NCI-H2029 (cell line): ENCODE measurements around the gene PITPNB.
A peak's percentile ranks its signal among the peaks of the same experiment; 100 is the strongest.

Experiments
- DNase-seq: peaks from one replicate; lab custom pipeline; 2025; lab: John Stamatoyannopoulos, UW

The PITPNB gene

DNA sequence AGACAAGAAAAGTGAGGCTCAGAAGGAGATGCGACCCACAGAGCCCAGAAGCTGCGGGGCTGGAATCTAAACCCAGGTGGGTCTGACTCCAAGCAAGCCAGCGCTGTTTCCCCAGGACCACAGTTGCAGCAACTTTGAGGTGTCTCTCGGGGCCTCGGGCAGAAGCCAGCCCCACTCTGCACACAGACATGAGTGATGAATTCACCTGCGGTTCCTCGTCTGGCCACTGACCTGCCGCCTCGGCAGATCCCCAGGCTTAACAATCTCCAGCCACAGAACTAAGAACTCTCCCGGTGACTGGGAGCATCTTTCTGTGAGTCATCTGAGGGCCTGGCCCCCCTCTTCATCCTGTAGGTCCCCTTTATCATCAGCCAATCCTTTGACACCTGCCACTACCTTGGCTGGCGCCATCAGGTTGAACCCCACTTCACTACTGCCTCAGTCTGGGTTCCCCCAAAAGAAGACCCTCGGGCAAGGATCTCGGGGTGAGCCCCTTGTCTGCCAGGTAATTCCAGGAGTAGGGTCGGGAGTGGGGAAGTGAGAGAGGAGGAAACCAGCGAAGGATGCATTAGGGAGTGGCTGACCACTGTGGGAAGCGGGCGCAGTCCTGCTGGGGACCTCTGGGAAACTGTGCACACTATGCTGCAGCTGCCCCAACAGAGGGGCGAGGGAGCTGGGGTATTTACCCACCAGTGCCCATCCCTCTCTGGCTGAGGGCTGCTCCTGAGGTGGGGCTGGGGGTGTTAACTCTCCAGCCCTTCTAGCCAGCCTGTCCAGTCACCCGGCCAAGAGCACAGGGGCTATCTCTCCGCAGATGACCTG lies 84.5 kb downstream of the PITPNB start:
- no peak for DNase-seq

DNA sequence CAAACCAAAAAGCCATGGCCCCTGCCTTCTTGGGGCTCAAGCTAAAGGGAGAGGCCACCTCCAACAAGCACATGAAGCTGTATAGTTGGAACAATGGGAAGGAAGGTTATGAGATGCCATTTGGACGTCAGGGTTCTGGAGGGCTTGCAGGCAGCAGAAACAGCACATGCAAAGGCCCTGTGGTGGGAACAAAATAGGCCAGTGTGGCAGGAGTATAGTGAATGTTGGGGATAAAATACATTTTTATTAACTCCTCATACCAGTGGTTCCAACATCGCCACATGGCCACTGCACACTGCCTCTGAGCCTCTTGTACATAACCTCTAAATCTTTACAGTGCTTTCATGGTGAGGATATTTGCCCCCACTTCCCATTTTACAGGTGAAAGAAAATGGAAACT lies 85.3 kb downstream of the PITPNB start:
- no peak for DNase-seq

DNA sequence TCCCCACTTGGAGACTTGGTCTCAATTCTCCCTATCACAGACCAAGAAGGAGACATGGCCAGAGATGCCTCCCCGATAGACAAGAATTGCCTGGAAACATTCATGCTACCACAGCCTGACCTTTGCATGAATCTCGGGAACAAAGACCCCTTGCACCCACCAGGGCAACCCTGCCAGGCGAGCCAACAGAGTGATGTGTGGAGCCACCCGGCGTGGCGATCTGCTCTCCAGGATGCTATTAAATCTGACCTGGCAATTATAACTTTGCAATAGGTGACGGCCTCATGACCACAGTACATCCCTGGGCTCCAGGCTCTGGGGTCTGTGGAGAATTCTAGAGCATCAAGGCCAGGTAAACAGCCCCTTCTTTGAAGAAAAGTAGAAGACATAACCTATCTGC lies 86.5 kb downstream of the PITPNB start:
- no peak for DNase-seq

DNA sequence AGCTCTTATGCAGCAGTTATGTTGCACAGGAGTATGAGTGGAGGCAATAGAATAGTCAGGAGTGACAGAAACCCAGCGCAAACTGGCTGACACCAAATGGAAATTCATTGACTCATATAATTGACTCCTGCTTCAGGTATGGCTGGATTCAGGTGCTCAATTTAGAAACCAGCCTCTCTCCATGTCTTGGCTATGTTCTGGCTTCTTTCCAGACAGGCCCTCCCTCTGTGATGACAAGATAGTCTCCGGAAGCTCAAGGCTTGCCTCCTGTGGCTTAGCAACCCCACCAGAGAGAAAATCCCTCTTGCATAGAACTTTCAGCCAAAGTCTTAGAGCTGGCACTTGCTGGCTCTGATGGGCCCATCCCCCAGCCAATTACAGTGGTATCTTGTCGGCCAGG lies 89.4 kb downstream of the PITPNB start:
- DNase-seq, result no peak

DNA sequence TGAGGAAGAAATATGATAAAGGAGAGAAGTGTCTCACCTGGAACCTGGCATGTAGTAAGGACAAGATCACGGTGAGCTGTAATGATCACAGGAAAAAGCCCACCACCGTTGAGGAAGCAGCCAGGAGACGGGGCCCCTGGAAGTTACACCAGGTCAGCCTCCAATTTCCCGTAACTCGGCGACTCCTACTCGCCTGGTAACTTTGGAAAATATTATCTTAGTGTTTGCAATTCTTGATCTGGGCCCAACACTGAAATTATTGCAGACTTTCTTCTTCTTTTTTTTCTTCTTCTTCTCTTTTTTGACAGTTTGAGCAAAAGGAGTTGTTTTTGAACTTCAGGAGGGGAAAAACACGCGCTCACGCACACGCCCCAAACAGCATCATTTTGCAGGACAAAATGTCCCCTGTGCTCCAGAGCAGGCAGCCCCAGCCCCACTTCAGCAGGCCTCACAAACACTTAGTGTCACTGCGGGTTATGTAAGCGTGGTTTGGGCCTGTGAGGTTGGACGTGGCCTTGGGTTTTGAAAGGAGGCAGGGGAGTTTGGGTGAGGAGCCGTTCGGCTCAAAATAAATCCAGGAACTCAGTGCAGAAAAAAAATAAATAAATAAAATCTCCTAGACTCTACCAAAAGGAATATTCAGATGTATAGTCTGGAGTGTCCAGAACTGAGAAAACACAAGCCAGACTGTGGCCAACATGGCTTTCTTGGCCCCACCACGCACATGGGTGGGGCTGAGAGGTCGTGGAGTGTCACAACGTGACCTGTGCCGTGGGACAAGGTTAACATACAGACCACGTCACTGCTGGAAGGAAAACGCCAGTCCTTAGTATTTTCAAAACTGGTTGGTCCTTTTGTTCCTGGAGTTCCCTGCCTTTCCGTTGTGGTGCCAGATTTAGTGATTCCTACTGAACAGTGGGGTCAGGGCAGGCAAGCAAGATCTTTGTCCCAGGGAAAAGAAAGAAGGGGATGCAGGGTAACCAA lies 91.2 kb downstream of the PITPNB start:
- DNase-seq, result no peak

DNA sequence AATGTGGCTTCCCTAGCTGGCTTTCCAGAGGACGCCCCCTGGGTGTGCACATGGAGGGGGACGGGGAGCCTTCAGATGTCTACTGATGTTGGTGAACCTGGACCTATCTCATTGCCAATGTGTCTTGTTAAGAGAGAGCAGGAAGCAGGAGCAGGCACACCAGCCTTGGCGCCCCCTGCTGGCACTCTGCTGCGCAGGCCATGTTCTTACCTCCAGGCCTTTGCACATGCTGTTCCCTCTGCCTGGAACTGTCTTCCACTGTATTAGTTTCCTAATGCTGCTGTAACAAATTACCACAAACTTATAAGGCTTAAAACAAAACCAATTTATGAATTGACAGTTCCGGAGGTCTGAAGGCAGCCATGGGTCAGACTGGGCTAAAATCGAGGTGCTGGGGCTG lies 93.9 kb downstream of the PITPNB start:
- no peak for DNase-seq

DNA sequence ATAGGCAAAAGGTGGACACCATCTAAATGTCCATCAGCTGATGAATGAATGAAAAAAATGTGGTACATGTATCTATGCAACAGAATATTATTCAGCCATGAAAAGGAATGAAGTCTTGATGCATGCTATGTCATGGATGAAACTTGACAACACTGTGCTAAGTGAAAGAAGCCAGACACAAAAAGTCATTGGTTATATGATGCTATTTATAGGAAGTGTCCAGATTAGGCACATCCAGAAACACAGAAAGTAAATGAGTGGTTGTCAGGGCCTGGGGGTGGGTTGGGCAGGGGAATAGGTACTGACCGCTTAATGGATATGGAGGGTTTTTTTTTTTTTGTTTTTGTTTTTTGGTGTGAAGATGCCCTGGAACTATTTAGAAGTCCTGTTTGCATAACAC lies 95.8 kb downstream of the PITPNB start:
- no peak for DNase-seq

DNA sequence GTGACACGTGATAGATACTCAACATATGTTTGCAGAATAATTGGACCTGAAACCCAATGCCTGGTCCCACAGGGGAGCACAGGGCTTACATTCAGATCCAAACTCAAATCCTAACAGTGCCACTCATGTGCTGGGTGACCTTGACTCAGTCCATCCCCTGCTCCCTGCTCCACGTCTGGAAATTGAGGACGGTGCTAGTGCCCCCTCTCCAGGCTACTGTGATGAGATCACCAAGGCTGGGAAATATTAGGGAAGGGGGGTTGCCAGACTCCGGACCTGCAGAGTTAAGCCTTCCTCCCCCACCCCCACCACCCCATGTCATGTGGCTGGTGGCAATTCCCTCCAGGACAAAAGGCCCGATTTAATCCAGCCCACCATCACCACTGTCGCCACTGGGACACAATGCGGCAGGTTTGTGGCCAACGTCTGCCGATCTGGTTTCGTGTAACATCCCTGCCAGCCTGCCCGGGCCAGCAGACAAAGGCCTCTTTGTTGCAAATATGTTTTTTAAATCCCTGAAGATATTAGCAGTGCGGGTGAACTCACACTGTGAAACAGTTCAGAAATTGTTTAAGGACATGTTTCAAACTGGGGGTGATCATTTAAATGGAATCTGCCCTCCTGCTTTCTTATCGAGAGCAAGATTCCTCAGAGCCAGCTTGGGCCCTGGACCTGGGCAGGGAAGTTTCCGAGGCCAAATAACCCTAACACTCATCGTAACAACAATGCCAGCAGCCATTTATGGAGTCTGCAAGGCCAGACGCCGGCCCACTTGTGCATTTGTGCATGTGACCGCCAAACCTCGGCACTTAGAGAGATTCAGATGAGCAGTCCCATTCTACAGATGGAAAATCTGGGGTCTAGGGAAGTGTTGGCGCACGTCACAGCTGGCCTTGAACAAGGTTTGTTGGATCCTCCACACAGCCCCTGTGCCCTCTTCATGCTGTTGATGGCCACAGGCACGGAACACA lies 97.9 kb downstream of the PITPNB start:
- DNase-seq, result no peak

DNA sequence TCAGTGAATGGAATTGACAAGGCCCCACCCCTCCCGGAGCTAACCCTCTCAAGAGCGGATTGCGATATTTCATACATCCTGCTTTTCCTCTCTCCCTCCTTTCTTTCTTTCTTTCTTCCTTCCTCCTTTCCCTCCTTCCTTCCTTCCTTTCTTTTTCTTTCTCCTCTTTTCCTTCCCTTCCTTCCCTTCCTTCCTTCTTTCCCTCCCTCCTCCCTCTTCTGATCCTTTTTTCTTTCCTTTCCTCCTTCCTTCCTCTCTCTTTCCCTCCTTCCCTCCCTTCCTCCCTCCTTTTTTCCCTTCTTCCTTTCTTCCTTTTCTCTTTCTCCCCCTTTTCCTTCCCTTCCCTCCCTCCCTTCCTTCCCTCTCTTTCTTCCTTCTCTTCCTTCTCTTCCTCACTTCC lies 102.5 kb downstream of the PITPNB start:
- DNase-seq, result no peak

DNA sequence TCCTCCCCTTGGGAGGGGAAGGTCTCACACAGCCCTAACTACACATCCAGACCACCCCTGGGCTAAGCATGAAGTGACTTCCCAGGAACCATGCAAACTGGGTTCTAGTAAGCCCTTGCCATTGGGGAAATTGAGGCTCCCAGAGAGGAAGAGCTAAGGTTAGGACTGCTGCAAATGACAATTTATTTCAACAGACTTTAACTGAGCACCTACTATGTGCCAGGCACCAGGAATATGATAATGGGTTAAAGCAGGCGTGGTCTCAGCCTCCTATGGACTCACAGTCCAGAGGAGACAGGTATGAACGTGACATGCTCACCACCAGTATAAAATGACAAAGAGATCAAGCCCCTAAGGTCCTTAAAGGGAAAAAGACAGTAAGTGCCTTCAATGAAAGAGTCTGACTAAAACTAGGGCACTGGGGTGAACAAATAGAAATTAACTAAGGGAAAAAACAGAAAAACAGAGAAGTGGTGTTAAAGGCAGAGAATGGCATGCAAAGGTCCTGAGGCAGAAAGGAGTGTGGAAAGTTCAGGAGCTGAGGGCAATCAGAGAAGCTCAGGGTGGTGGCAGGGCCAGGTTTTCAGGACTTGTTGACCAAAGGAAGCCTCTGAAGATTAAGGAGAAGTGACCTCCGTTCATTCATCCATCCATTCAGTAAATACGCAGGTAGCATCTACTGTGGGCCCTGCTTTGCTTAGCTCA lies 103.1 kb downstream of the PITPNB start:
- no peak for DNase-seq

DNA sequence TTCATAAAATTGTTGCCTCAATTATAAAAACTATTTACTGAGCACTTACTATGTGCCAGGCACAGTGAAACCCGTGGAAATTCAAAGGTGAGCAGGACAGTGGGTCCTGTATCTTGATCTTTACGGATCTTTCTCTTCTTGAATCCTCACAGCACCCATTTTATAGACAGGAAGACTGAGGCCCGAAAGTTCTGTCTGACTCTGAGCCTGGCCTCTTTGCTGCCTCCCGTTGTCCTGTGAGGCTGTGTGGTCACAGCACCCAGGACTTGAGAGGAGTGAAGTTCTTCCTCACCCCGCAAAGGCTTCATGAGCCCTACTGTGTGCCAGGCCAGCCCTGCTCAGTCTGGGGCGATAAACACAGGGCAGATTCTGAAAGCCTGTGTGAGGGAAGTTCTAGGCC lies 104.1 kb downstream of the PITPNB start:
- no peak for DNase-seq

DNA sequence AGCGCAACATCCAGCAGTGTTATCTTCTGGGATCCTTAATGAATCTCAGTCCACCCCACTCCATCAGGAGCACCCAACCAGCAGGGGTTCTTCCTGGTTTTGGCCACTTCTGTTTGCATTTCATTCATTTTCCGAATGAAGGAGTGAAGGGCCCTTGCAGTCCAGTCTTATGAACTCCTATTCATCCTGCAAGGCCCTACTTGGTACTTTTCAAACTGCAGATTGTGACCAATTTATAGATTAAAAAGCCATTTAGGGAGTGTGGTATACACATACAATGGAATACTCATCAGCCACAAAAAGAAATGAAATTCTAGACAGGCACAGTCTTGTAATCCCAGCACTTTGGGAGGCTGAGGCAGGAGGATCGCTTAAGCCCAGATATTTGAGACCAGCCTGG lies 107.3 kb downstream of the PITPNB start:
- DNase-seq, result no peak

DNA sequence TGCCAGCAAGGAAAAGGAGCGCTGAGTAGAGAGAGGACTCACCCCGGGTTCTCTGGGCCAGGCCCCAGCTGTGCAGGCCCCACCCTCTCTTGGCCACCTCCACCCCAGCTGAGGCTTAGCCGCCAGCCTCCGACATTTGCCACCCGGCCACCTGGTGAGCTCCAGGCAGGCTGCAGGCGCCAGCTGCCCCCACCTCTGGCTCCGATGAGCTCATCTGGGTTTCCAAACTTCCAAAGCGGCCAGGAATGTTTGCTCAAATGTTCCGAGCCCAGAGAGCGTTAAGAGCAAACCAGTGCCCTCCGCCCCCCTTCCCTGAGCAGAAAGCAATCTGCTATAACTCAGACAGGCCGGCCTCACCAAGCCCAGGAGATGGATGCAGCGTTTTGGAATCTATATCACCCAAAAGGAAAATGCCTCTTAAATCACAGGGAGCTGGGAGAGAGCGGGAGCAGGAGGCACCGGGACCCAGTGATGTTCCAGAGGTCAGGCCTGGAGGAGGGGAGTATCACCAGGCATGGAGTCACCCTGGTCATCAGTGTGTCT lies 108.4 kb downstream of the PITPNB start:
- no peak for DNase-seq

DNA sequence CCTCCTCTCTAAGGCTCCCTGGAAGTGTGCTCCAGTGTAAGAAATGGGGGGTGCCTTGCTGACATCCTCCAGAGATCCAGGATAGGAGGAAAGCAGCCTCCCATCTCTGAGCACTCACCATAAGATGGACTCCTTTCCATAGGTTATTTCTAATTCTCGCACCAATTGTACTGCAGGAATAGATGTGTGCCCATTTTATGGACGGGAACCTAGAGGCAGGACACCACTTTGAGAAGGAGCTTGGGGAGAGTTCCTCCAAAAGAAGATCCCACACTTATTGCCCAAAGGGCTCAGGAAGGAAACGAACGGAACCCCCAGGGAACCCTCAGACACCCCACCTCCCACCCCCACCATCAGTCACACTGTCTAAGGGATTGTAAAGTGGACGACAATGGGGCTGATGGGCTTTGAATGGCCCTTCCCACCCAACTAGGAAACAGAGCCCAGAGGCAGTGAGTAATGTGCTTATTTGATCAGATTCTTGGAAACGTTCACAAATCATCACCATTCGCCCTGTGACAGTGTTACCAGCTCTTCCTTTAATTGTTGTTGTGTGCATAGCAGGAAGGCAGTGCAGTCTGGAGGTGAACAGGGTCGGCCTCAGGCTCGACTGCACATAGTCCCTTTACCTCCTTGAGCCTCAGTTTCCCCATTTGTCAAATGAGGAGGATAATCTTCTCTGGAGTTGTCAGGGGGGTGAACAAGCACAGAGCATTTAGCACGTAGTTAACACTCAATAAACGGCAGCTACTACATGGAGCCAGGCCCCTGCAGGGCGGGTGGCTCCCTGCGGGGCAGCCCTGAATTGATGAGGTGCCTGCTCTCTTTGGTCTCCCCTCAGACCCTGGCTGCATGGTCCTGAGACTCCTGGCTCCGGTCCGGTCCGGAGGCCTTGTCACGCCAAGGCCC lies 109.1 kb downstream of the PITPNB start:
- DNase-seq, result no peak

DNA sequence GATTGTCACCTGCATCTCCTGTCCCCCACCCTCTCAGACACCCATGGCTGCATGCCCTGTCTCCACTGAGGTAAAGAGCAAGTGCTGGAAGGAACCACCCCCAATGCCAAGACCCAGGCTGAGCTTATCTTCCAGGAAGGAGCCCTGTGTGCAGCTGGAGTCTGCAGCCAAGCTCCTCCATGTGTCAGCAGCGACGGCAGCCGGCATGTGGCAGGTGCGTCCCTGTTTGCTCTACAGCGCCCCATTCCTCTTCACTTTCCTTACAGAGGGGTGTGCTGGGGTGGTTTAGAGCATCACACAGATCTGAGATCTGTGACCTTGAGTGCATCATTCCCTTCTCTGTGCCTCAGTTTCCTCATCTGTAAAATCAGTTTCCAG lies 109.8 kb downstream of the PITPNB start:
- no peak for DNase-seq

DNA sequence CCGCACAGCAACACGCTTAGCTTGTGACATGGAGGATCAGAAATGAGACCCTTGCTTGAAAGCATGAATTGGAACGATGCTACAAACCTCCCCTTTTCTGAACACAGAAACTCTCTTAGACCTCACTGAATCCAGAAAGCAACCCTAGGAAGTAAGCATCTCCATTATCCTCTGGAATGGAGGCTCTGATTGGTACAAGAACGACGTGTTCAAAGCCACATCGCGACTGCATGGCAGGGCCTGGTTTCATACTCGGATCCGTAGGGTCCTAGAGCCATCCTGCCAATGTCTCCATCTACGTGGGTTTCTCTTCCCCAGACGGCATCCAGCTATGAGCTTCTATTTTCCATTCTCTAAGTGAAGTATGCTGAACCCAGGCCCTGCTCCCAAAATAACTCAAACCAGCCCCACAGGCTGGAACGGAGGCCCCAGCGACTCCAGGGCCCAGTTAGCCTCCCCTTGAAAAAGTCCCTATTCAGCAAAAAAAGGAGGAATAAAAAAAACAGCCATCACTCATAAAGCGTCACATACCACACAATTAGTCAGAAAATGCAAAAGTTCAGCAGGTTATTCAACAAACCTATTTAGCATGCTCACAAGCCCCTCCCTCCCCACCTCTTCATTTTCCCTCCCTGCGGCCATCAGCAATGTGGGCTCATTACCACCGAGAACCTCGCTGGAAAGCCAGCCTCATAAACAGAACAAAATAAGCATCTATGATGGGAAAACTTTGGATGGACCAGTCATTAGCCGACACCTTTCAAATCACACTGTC lies 110.4 kb downstream of the PITPNB start:
- no peak for DNase-seq

DNA sequence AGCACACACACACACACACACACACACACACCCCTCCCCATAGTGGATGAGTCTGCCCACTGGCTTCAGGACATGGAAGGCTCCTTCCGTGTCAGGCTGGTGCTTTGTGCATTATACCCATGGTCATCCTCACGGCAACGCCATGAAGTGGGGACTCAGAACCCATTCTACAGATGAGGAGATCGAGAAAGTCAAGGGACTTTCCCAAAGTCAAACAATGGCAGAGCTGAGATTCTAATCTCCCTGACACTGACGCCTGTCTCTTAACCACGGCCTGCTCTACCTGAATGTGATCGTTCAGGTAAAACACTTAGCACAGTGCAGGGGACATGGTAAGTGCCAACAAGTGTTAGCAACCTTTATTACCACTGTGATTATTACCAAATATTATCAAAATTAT lies 113.2 kb downstream of the PITPNB start:
- DNase-seq, result no peak

DNA sequence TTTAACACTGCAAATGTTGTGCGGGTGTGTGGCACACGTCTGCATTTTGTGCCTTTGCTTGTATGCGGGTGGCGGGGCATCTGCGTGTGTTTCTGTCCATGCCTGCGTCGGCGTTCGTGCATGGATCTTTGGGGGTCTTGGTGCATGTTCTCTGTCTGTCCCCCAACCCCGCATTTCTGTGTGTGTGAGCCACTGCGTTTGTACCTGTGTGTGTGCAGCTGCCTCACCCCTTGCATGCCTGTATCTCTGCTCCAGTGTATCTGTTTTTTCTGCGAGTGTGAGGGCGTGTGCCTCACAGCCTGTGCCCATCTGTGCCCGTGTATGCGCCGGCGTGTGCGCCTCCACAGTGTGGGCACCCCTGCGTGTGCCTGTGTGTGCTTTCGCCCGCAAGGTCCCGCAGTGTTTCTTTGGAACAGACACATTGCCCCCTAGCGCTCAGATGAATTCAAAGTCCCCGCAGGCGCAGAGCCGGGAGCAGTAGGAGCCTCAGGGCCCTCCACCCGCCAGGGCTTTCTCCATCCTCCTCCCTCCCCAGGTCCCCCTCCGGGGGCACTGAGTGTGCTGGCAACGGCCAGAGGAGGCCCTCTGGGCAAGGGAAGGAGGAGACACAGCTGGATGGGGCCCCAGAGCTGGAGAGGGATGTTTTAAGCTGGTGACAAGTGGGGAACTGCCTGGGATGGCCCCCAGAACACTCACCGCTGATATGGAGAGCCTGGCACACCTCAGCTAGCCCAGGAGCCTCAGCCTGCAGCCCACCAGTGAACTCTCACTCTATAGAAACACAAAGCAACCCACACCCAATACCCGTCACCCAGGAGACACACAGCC lies 114.4 kb downstream of the PITPNB start:
- DNase-seq, result peak; percentile 43
